Measurements from ENCODE around the gene BET1. TPM values are rescaled to one million over a fixed set of nuclear protein-coding genes. Genes with fewer than 3 reads are reported as not detected.

The BET1 gene
- polyA plus RNA-seq, 1 of the 3 experiments (the other 2 are of a cell fraction): 20.1 TPM

GRCh38 chr7:93980744-93981479 is 23.2 kb downstream of the BET1 start:
- DNase-seq: no peak
- H3K9ac ChIP-seq: no peak overlapping the region
- no peaks in the 10 kb centered on the region for H3K36me3 ChIP-seq (replicated peaks in 1 of 2; ENCODE audit: control insufficient read depth in 1 of 2, insufficient read depth in 2 of 2, low read length in 1 of 2)
- ChIA-PET CTCF (interaction anchor here (1.0 kb wide), 1 partner anchor 9 kb away, joined by 3 read pairs; no protein-coding TSS in a partner anchor), POLR2A (no interaction called here)
- no peaks in the 10 kb centered on the region for H4K20me1 ChIP-seq (ENCODE audit: insufficient read depth)
- no peaks in the 10 kb centered on the region for H3K27me3 ChIP-seq (ENCODE audit: insufficient read depth)
- no peaks in the 10 kb centered on the region for H3K9me2 ChIP-seq
- H2AFZ ChIP-seq (ENCODE audit: low read depth): 0 out of 2 replicates have a peak overlapping the region, but pooled peaks have one; percentile 14
- no peaks in the 10 kb centered on the region for H3F3A ChIP-seq (replicated peaks; ENCODE audit: insufficient read depth)
- H3K9me3 ChIP-seq: no peaks in the 10 kb centered on the region
- no peak overlapping the region for H3K27ac ChIP-seq (ENCODE audit: low read depth in 2 of 2, low read length in 1 of 2)
- H3K4me3 ChIP-seq (ENCODE audit: low read depth in 2 of 2, low read length in 1 of 2): no peak overlapping the region
- no peaks in the 10 kb centered on the region for H3K79me2 ChIP-seq (ENCODE audit: insufficient read depth)
- H3K4me2 ChIP-seq: no peak overlapping the region
- H3K4me1 ChIP-seq (ENCODE audit: control insufficient read depth in 1 of 2, insufficient read depth in 2 of 2, low read depth in 1 of 2, low read length in 1 of 2): peaks cover 0 to 7% of the 10 kb centered on the region in 2 experiments; a peak in 2 of 4 replicates
- TF ChIP-seq POLR2AphosphoS5 (IDR thresholded peaks at IDR 0.05; ENCODE audit: low read depth, low read length) (no peak), FOXJ3 (CRISPR knock-in tag; IDR thresholded peaks at IDR 0.05) (no peak), CHD2 (IDR thresholded peaks at IDR 0.05; ENCODE audit: low read length, partially characterized antibody) (no peak), EP300 (IDR thresholded peaks at IDR 0.05; ENCODE audit: borderline replicate concordance in 1 of 2, low read depth in 1 of 2, low read length in 1 of 2) (no peak), JUND (IDR thresholded peaks at IDR 0.05) (no peak), TCF12 (IDR thresholded peaks at IDR 0.05) (no peak), YY1 (IDR thresholded peaks at IDR 0.05; ENCODE audit: low read depth) (no peak), EZH2phosphoT487 (IDR thresholded peaks at IDR 0.05; ENCODE audit: borderline replicate concordance, low read depth) (no peak), FOSL2 (IDR thresholded peaks at IDR 0.05; ENCODE audit: borderline replicate concordance, low read depth) (no peak), MXI1 (IDR thresholded peaks at IDR 0.05; ENCODE audit: low read depth, low read length) (no peak), SIN3A (IDR thresholded peaks at IDR 0.05; ENCODE audit: borderline replicate concordance, low read depth, low read length) (no peak), SMC3 (IDR thresholded peaks at IDR 0.05; ENCODE audit: low read depth, low read length) (no peak), FOXM1 (IDR thresholded peaks at IDR 0.05; ENCODE audit: low read depth) (no peak), NFIC (IDR thresholded peaks at IDR 0.05; ENCODE audit: borderline replicate concordance) (no peak)
- TF ChIP-seq, protein P1, sequence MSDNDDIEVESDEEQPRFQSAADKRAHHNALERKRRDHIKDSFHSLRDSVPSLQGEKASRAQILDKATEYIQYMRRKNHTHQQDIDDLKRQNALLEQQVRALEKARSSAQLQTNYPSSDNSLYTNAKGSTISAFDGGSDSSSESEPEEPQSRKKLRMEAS (IDR thresholded peaks at IDR 0.05; ENCODE audit: low read depth): no peak
- TF ChIP-seq, protein P2, sequence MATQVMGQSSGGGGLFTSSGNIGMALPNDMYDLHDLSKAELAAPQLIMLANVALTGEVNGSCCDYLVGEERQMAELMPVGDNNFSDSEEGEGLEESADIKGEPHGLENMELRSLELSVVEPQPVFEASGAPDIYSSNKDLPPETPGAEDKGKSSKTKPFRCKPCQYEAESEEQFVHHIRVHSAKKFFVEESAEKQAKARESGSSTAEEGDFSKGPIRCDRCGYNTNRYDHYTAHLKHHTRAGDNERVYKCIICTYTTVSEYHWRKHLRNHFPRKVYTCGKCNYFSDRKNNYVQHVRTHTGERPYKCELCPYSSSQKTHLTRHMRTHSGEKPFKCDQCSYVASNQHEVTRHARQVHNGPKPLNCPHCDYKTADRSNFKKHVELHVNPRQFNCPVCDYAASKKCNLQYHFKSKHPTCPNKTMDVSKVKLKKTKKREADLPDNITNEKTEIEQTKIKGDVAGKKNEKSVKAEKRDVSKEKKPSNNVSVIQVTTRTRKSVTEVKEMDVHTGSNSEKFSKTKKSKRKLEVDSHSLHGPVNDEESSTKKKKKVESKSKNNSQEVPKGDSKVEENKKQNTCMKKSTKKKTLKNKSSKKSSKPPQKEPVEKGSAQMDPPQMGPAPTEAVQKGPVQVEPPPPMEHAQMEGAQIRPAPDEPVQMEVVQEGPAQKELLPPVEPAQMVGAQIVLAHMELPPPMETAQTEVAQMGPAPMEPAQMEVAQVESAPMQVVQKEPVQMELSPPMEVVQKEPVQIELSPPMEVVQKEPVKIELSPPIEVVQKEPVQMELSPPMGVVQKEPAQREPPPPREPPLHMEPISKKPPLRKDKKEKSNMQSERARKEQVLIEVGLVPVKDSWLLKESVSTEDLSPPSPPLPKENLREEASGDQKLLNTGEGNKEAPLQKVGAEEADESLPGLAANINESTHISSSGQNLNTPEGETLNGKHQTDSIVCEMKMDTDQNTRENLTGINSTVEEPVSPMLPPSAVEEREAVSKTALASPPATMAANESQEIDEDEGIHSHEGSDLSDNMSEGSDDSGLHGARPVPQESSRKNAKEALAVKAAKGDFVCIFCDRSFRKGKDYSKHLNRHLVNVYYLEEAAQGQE (IDR thresholded peaks at IDR 0.05; ENCODE audit: low read depth, low read length): no peak
- TF ChIP-seq, protein P3, sequence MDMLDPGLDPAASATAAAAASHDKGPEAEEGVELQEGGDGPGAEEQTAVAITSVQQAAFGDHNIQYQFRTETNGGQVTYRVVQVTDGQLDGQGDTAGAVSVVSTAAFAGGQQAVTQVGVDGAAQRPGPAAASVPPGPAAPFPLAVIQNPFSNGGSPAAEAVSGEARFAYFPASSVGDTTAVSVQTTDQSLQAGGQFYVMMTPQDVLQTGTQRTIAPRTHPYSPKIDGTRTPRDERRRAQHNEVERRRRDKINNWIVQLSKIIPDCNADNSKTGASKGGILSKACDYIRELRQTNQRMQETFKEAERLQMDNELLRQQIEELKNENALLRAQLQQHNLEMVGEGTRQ (IDR thresholded peaks at IDR 0.05; ENCODE audit: borderline replicate concordance, low read depth, low read length): no peak
- 95% methylated on average over 5 of the region's 5 CpGs for WGBS (ENCODE audit: low lambda C conversion rate)
